ENCODE results near the gene MMS19. TPM values are rescaled to one million over a fixed set of nuclear protein-coding genes. Genes with fewer than 3 reads are reported as not detected.

Gene MMS19
- total and polyA plus RNA-seq, 10 of the 15 experiments (the other 5 are each of a cell fraction or from before 2014, with no cell fraction given), result 40.2 to 112 (median 69.0) TPM

- TF ChIP-seq ZNF687 (IDR thresholded peaks at IDR 0.05), result peak; percentile 27; the same call in 1 of the 2 replicates
- peak; percentile 84 for TF ChIP-seq POLR2A (IDR thresholded peaks at IDR 0.05; ENCODE audit: low read depth, low read length)
- TF ChIP-seq ZNF274 (IDR thresholded peaks at IDR 0.05; ENCODE audit: insufficient read depth, insufficient read length), result no peak
- 0 out of 2 replicates have a peak, but pooled peaks have one; percentile 30 for TF ChIP-seq IRF4 (IDR thresholded peaks at IDR 0.05; ENCODE audit: low read depth, low read length)
- no peak for TF ChIP-seq JUND (IDR thresholded peaks at IDR 0.05; ENCODE audit: low read depth, low read length)
- no peak for TF ChIP-seq ZNF384 (IDR thresholded peaks at IDR 0.05; ENCODE audit: borderline replicate concordance, low read depth, low read length)
- TF ChIP-seq SPI1 (IDR thresholded peaks at IDR 0.05; ENCODE audit: borderline replicate concordance, insufficient read depth, low read depth, low read length), result peak; percentile 49; the same call in 1 of the 2 replicates
- no peak for TF ChIP-seq ZBED1 (IDR thresholded peaks at IDR 0.05; ENCODE audit: borderline replicate concordance)
- TF ChIP-seq CHD4 (IDR thresholded peaks at IDR 0.05), result no peak
- TF ChIP-seq SIX5 (IDR thresholded peaks at IDR 0.05; ENCODE audit: low read depth, low read length, severe bottlenecking), result peak; percentile 89
- TF ChIP-seq TCF12 (IDR thresholded peaks at IDR 0.05; ENCODE audit: low read depth, low read length), result peak; percentile 1; the same call in 1 of the 2 replicates
- no peak for TF ChIP-seq ZNF207 (IDR thresholded peaks at IDR 0.05; ENCODE audit: borderline replicate concordance)
- TF ChIP-seq, protein P1, sequence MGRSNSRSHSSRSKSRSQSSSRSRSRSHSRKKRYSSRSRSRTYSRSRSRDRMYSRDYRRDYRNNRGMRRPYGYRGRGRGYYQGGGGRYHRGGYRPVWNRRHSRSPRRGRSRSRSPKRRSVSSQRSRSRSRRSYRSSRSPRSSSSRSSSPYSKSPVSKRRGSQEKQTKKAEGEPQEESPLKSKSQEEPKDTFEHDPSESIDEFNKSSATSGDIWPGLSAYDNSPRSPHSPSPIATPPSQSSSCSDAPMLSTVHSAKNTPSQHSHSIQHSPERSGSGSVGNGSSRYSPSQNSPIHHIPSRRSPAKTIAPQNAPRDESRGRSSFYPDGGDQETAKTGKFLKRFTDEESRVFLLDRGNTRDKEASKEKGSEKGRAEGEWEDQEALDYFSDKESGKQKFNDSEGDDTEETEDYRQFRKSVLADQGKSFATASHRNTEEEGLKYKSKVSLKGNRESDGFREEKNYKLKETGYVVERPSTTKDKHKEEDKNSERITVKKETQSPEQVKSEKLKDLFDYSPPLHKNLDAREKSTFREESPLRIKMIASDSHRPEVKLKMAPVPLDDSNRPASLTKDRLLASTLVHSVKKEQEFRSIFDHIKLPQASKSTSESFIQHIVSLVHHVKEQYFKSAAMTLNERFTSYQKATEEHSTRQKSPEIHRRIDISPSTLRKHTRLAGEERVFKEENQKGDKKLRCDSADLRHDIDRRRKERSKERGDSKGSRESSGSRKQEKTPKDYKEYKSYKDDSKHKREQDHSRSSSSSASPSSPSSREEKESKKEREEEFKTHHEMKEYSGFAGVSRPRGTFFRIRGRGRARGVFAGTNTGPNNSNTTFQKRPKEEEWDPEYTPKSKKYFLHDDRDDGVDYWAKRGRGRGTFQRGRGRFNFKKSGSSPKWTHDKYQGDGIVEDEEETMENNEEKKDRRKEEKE (IDR thresholded peaks at IDR 0.05), result no peak
- TF ChIP-seq, protein P2, sequence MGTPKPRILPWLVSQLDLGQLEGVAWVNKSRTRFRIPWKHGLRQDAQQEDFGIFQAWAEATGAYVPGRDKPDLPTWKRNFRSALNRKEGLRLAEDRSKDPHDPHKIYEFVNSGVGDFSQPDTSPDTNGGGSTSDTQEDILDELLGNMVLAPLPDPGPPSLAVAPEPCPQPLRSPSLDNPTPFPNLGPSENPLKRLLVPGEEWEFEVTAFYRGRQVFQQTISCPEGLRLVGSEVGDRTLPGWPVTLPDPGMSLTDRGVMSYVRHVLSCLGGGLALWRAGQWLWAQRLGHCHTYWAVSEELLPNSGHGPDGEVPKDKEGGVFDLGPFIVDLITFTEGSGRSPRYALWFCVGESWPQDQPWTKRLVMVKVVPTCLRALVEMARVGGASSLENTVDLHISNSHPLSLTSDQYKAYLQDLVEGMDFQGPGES (IDR thresholded peaks at IDR 0.05), result peak; percentile 74; the same call in 1 of the 2 replicates
- no peak; the same call in 2 of the 3 replicates for TF ChIP-seq POU2F2 (IDR thresholded peaks at IDR 0.05; ENCODE audit: borderline replicate concordance, low read depth, low read length)
- no peak for TF ChIP-seq EZH2 (IDR thresholded peaks at IDR 0.05; ENCODE audit: borderline replicate concordance, control insufficient read depth, low read depth, low read length)
- TF ChIP-seq SRF (IDR thresholded peaks at IDR 0.05; ENCODE audit: low read depth in 2 of 2, low read length in 2 of 2), result no peak
- TF ChIP-seq RAD51 (IDR thresholded peaks at IDR 0.05), result peak; percentile 60; the same call in 1 of the 2 replicates
- TF ChIP-seq CBFB (IDR thresholded peaks at IDR 0.05; ENCODE audit: low read depth), result no peak; the same call in 1 of the 2 replicates
Measured at GRCh38 chr10:97445722-97446639, 52.2 kb downstream of the MMS19 start, which contains the start of the genes EXOSC1 and ZDHHC16 (continued).
